COLO668 (cell line): ENCODE measurements around the gene CDC42EP5.
A peak's percentile ranks its signal among the peaks of the same experiment; 100 is the strongest.
"Not testable (repeated sequence)": the region's sequence is repeated elsewhere in the genome, so short reads cannot be mapped to it uniquely, and the experiment has no call there.

Source experiments
- DNase-seq: peaks from one replicate; lab custom pipeline; 2025; ENCODE audit not compliant: unreplicated experiment; lab: John Stamatoyannopoulos, UW

The CDC42EP5 gene

GRCh38 chr19:54473071-54473891 lies at the start of gene CDC42EP5:
Gene CDC42EP5 (minus strand): TSS chr19:54473296. CDS start chr19:54465547, 7,749 bp downstream.
- DNase-seq = no peak

- DNase-seq = no peak
These were observed 48.9 kb upstream of the CDC42EP5 start for GRCh38 chr19:54521860-54522513.

DNA sequence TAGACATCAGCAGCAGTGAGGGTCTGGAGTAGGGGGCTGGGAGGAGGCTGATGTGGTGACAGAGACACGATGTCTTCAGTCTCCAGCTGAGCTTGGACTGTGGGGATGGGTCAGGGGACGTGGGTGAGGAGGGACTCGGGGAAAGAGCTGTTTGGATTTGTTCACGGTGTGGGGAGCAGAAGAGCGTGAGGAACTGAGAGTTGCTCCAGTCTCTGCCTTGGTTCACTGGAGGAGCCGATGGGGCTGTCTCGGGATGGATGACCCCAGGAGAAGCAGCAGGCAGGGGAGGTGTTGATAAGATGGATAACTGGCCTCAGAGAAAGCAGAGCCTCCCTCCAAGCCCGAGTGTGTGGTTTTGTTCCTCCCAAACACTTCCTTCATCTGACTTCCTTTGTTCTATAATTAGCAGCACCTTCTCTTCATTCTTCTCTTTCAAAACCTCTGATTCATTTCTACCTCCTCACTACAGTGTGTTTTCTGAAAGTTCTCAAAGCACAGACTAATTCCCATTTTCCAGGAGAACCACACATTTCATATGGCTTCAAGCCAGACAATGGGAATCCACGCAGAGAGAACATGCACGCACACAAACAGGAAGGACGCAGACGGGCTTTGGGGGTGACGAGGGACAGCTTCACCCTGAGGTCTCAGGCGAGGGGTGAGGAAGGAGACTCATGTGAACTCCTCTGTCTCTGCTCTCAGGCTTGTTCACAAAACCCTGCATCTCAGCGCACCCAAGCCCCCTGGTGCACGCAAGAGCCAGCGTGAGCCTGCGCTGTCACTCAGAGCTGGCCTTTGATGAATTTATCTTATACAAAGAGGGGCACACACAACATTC lies 48.1 kb upstream of the CDC42EP5 start:
- no peak for DNase-seq

GRCh38 chr19:54518844-54519243 lies 45.7 kb upstream of the CDC42EP5 start:
- peak; percentile 16 for DNase-seq

DNA sequence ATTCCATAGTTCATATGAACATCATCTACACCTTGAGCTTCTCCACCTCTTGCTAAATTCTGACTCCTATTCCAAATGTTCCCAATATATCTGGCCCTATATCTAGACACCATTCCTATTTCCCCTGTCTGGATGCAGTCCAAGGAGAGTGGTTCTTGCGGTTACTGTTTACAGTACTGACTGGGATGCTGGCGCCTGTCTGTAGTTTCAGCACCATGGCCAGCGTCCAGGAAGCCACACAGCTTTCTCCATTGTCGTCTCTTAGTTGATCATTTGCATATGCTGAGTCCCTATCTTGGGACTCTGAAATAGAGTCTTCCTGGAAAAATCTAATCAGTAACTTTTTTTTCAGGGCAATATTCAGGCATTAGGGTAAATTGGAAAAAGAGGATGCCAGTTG lies 44.4 kb upstream of the CDC42EP5 start:
- DNase-seq = no peak

- DNase-seq = no peak
These were observed 42.1 kb upstream of the CDC42EP5 start for GRCh38 chr19:54515156-54515555.

DNA sequence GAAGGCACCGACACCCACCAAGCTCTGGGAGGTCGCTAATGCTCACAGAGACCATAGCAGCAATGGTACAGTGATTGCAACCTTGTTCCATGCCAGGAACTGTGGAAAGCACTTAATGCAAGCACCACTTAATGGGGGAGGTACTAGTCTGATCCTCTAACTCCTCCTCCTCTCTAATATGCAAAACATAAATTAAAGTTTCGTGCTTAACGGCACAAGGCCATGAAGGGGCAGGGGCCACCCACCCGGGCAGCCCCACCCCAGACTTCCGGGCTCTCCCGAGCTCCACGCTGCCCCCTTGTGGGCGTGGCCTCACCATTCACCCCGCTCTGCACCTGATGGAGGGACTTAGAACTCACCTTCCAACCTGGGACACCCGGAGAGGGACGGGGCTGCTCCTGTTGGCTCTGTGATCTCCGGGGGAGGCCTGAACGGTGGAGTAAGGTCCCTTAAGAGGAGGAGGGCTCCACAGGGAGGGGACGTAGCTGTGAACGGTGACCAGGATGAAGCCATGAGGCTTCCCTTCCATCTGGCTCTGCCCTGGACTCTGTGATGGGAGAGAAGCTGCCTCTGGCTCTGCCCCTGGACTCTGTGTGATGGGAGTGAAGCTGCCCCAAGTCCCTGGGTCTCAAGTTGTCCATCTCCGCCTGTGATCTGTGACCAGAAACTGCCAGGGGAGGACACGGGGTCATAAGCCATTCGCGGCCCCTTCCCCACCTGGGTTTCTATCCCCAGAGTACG lies 36.3 kb upstream of the CDC42EP5 start:
- not testable (repeated sequence) for DNase-seq

GRCh38 chr19:54508487-54508886 lies 35.4 kb upstream of the CDC42EP5 start:
- not testable (repeated sequence) for DNase-seq

DNA sequence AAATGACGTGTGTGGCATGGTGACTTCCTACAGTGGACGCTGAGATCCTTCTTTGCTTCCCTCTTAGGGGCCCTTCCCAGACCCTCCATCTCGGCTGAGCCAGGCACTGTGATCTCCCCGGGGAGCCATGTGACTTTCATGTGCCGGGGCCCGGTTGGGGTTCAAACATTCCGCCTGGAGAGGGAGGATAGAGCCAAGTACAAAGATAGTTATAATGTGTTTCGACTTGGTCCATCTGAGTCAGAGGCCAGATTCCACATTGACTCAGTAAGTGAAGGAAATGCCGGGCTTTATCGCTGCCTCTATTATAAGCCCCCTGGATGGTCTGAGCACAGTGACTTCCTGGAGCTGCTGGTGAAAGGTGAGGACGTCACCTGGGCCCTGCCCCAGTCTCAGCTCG lies 34.7 kb upstream of the CDC42EP5 start:
- no peak for DNase-seq

DNA sequence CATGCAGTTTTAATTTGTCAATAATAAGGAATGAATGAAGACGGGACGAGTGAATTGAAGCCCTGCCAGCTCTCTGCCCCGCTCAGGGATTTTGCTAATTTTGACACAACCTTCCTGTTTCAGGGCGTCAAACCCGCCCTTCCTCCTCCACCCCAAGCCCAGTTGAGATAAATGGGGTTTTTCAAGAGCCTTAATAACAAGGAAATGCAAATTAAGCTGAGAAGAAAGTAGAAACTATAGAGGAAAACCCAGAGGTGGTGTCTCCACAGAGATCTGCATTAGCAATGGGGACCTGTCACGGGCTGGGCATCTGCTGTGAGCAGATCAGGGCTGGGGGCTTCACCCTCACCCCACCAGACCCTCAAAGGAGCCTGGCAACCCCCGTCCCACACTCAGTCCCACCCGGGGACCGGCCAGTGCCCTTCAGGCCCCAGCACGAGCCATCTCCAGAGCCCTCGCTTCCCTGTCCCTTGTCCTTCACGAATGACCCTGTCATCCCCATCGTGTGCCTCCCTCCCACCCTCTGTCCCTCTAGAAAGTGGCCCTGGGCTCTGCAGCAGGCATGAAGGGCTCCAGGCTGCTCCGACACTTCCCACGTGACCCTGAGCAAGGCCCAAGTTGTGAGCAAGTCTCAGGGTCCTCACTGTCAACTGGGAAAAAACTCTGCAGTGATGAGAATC lies 34.1 kb upstream of the CDC42EP5 start:
- not testable (repeated sequence) for DNase-seq

DNA sequence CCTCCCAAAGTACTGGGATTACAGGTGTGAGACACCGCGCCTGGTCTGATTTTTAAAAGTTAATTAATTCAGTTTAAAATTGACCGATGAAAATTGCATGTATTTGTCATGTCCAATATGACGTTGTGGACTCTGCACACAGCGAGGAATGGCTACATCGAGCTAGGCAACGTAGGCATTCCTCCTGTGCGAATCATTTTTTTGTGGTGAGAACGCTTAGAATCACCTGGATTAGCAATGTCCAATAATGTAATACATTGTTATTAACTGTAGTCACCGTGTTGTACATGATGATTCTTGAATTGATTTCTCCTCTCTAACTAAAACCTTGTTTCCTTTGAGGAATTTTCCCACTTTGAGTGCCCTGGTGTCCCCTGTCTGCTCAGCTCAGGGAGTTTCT lies 33.0 kb upstream of the CDC42EP5 start:
- no peak for DNase-seq

GRCh38 chr19:54505542-54505941 lies 32.4 kb upstream of the CDC42EP5 start:
- DNase-seq = not testable (repeated sequence)

GRCh38 chr19:54502518-54503048 lies 29.5 kb upstream of the CDC42EP5 start, which contains the start of gene LAIR2:
Gene LAIR2 (plus strand): TSS chr19:54502831. CDS start chr19:54502919, 88 bp downstream.
- DNase-seq = no peak

- not testable (repeated sequence) for DNase-seq
These were observed 25.3 kb upstream of the CDC42EP5 start for GRCh38 chr19:54498451-54498772.

DNA sequence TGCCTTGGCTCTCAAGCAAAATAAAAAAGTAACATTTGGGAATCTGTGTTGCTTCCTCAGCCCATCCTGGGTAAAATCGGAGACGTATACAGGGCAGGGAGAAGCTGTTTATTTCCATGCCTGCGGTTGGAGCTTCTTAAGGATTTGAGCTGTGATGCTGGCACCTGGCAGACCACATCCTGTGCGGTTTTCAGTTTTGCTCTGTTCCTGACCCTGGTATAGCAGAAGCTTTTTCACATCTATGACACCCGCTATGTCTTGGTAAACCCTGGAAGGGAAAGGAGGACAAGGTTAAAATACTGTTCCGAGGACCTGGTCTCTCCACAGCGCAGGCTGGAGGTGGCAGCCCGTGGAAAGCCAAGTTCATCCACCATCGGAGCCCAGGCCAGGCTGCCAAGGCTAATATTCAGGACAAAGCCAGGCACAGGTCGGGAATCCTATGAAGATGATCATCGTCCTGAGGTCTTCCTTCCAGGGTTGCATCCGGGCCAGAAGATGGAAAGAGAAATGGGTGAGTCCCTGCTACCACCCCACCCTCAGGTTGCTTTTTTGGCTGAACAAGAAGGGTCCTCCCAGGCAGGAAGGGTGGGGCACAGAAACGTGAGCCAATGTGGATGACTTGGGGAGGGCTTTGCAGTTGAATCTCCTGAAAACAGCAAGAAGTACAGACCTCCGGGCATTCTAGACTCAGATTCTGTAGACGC lies 24.8 kb upstream of the CDC42EP5 start:
- DNase-seq = not testable (repeated sequence)

GRCh38 chr19:54495284-54495683 lies 22.2 kb upstream of the CDC42EP5 start:
- not testable (repeated sequence) for DNase-seq

DNA sequence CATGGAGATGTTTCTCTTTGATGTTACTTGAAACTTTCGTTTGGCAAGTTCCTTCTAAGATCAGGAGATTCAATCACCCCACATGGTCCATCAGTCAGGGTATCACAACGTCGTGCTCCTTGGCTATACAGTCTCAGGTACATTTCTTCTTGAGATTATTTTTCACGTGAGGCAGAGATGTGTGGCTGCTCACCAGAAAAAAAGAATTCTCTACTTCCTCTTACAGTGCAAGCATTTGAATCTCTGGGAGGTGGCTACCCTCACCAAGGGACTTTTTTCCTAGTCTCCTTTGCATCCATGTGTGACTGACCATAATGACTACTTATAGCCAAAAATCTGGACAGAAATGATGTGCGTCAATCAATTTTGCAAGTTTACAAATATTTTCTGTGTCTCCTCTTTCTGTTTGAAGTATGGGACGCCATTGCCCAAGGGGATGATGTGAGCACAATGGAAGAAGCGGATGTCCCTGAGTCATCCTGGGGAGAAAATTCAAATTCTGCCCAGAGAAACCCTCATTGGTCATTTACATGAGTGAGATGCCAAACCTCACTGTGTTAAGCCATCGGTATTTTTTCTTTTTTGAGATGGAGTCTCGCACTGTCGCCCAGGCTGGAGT lies 21.0 kb upstream of the CDC42EP5 start:
- no peak for DNase-seq

DNA sequence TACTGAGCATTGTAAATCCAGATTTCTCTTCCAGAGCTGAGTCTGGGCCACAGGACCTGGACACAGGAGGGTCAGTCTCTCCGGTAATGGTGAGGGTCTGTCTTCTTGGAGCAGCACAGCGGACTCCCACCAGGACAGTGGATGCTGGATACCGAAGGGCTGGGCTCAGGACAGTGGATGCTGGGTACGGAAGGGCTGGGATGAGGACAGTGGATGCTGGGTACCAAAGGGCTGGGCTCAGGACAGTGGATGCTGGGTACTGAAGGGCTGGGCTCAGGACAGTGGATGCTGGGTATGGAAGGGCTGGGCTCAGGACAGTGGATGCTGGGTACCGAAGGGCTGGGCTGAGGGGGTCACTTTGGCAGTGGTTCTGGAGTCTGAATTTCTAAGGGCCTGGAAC lies 20.0 kb upstream of the CDC42EP5 start:
- DNase-seq = not testable (repeated sequence)

DNA sequence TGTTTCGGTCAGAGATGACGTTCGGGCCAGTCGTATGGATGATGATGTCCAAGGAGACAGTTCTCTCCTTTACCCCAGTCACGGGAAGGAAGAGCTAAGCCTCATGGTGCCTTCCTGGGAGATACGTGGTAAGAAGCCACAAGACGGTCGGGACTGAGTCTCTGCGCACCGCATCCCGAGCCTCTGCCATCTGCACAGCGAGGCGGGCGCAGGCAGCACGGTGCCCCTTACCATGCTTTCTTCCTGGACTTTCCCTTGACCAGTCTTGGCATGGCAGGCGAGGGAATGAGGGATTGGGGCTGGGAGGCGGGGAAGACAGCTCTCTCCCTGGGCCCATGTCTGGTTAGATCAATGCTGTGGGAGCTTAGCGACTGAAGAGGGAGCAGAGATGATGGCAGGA lies 19.5 kb upstream of the CDC42EP5 start:
- no peak for DNase-seq
